GM12892 (cell line): Measurements from ENCODE around the gene LAMA2.

Source experiments
- POLR2A ChIP-seq: IDR thresholded peaks from 2 replicates; pipeline ENCODE4 v1.6.1; 2011; ENCODE audit warnings: low read depth, low read length, control low read depth
- POLR2AphosphoS5 ChIP-seq: IDR thresholded peaks from 2 replicates; pipeline ENCODE4 v1.6.1; 2011; ENCODE audit warnings: low read depth, low read length, control low read depth

DNA sequence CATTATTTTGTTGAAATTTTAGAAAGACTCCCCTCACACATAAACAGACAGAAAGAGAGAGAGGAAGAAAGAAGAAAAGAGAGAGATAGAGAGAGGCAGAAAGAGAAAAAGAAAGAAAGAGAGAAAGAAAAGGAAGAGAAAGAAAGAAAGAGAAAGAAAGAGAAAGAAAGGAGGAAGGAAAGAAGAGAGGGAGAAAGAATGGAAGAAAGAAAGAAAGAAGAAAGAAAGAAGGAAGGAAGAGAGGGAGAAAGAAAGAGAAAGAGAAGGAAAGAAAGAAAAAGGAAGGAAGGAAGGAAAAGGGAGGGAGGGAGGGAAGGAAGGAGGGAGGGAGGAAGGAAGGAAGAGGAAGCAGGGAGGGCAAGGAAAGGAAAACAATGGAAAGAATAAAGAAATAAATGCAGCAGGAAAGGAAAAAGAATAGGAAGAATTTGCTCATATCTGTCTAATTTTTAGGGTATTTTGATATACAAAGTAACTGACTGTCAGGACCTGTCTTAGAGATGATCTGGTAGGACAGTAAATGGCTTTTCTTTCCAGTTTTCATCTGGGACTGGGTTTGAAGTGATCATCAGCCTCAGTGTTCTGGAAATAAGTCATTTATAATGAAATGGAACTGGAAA lies 325.6 kb downstream of the LAMA2 start:
- TF ChIP-seq POLR2AphosphoS5 (no peak), POLR2A (no peak)
